DMS79 (cell line): ENCODE data around the gene PRXL2C.
"Not testable (repeated sequence)": the region's sequence is repeated elsewhere in the genome, so short reads cannot be mapped to it uniquely, and the experiment has no call there.

ENCODE experiments used
- DNase-seq: peaks from one replicate; lab custom pipeline; 2025; lab: John Stamatoyannopoulos, UW

The PRXL2C gene, protein sequence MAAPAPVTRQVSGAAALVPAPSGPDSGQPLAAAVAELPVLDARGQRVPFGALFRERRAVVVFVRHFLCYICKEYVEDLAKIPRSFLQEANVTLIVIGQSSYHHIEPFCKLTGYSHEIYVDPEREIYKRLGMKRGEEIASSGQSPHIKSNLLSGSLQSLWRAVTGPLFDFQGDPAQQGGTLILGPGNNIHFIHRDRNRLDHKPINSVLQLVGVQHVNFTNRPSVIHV

DNA sequence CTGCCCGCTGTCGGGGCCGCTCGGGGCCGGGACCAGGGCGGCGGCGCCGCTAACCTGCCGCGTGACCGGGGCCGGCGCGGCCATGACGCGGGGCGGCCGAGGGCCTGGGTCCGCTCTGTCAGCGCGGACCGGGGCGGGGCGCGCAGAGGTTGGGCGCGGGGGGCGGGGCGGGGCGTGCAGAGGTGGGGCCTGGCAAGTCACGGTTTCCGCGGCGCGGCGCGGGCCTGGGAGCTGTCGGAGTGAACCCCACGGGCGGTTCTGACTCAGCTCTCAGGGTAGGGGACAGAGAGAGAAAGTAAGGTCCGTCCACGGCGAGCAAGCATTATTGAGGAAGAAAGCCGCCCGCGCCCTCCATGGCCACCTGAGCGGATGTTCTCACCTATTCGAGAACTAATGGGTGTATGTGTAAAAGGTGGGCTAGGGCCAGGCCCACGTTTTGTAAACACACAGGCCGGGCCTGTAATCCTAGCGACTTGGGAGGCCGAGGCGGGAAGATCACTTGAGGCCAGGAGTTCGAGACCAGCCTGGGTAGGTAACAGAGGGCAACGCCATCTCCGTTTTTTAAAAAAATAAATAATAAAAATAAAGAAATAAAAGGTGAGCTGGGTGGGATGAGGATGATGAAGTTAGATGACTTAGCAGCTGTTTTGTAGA lies at the start of gene PRXL2C:
Gene PRXL2C (minus strand): TSS at position 120 of the 654 bp plus-strand sequence. CDS start 36 bp downstream, at position 84.
- DNase-seq = no peak

DNA sequence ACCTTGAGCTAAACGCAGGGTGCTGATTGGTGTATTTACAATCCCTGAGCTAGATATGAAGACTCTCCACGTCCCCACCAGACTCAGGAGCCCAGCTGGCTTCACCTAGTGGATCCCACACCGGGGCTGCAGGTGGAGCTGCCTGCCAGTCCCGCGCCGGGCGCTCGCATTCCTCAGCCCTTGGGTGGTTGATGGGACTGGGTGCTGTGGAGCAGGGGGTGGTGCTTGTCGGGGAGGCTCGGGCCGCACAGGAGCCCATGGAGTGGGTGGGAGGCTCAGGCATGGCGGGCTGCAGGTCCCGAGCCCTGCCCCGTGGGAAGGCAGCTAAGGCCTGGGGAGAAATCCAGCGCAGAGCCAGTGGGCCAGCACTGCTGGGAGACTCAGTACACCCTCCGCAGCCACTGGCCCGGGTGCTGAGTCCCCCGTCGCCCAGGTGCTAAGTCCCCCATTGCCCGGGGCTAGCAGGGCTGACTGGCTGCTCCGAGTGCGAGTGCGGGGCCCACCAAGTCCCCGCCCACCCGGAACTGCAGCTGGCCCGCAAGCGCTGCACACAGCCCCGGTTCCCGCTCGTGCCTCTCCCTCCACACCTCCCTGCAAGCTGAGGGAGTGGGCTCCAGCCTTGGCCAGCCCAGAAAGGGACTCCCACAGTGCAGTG lies 45.7 kb upstream of the PRXL2C start:
- not testable (repeated sequence) for DNase-seq

DNA sequence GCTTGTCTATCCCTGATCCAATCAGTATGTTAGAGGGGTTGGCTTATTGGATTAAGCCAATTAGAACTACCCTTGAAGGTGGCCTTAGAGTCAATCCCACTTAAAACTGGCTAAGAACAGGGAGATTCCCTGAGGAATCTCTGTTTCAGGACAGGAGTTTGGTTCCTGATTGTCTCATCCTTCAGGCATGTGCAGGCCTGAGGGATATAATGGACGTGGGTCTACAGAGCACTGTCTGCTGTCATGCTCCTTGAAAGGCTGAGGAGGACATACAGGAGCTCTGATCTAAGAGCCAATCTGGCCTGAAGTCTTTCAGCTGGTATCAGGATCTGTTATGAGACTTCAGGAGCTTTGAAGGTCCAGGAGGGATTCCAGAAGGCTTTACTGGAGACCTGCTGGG lies 36.2 kb upstream of the PRXL2C start:
- DNase-seq = no peak

DNA sequence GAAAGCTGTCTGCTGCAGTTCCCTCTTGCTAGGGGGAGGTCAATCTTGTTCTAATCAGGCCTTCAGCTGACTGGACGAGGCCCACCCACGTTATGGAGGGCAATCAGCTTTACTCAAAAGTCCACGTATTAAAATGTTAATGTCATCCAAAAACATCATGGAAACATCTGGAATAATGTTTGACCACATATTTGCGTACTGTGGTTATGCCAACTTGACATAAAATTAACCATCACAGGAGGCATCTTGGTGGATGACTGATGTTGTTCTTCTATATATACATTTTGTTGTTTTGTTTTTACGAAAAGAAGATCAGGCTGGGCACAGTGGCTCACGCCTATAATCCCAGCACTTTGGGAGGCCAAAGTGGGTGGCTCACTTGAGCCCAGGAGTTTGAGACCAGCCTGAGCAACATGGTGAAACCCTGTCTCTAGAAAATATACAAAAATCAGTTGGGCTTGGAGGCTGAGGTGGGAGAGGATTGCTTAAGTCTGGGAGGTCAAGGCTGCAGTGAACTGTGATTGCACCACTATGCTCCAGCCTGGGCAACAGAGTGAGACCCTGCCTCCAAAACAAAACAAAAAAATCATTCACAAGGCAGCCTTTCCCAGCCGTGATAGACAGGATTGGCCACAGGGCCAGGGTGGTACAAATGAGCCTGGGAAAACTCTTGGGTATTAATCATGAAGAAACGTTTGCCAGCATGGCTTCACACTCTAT lies 33.8 kb upstream of the PRXL2C start:
- DNase-seq = no peak

GRCh38 chr9:96688187-96688586 lies 33.1 kb upstream of the PRXL2C start:
- peak; percentile 94 for DNase-seq

- DNase-seq = no peak
Observed at GRCh38 chr9:96686638-96687335, 31.7 kb upstream of the PRXL2C start.

GRCh38 chr9:96680812-96681499 lies 25.8 kb upstream of the PRXL2C start:
- DNase-seq = no peak

- DNase-seq = no peak
Observed at GRCh38 chr9:96674906-96675538, 19.9 kb upstream of the PRXL2C start.

DNA sequence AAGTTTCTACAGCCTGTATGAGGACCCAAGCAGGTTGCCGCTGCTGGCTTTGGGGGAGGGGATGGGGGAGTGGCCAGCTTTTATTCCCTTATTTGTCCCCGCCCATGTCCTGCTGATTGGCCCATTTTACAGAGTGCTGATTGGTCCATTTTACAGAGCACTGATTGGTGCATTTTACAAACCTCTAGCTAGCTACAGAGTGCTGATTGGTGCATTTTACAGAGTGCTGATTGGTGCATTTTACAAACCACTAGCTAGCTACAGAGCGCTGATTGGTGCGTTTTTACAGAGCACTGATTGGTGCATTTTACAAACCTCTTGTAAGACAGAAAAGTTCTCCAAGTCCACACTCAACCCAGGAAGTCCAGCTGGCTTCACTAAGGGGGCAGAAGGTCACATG lies 18.7 kb upstream of the PRXL2C start:
- not testable (repeated sequence) for DNase-seq

GRCh38 chr9:96668868-96669534 lies 13.9 kb upstream of the PRXL2C start:
- no peak for DNase-seq

DNA sequence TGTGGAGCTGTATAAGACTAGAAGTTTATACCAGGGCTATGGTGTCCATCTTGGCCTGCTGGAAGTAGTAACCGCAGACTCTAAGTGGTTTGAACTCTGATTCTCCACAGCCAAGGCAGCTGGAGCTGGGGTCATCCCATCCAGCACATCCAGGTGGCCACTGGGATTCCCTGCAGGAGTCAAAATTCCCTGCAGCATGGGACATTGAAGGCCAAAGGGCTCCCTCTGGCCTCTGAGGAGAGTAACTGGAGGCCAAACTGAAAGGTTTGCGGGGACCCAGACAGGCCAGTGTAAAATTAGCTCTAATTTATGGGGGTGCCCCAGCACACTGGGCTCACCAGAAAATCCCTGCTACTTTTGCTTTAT lies 12.2 kb upstream of the PRXL2C start:
- DNase-seq = no peak

DNA sequence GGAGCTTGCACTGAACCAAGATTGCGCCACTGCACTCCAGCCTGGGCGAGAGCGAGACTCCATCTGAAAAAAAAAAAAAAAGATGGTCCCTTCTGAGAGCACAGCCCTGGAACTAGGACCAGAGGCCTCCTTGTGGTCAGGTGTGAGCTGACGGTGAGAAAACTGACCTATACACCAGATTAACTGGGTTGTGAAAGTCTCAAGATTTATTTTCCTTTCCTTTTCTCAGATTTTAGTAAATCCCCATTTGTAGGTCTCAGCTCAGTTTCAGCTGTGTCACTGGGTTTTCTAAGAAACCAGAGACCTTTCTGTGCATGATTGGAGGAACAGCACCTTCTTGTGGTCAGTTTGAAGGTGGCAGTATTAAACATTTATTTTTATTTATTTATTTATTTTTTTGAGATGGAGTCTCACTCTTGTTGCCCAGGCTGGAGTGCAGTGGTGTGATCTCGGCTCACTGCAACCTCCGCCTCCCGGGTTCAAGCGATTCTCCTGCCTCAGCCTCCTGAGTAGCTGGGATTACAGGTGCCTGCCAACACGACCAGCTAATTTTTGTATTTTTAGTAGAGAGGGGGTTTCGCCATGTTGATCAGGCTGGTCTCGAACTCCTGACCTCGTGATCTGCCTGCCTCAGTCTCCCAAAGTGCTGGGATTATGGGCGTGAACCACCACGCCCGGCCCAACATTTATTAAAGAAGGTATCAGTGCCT lies 11.7 kb upstream of the PRXL2C start:
- DNase-seq = not testable (repeated sequence)

DNA sequence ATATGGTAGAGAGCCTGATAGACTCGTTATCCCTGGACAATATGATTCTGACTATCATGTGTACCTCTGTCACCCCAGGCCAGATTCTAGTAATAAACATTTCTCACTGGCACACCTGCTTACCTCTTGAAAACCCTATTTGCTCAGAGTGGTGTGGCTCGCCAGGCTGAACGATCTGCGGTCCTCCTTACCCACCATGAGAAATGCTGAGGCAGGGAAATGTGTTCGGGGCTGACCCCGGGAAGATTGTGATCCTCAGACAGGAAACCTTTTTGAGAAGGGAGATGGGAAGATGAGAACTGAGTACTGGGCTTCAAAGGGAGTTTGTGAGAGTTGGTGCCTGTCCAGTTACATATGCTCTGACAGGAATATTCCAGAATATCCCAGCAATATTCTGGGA lies 10.7 kb upstream of the PRXL2C start:
- no peak for DNase-seq

DNA sequence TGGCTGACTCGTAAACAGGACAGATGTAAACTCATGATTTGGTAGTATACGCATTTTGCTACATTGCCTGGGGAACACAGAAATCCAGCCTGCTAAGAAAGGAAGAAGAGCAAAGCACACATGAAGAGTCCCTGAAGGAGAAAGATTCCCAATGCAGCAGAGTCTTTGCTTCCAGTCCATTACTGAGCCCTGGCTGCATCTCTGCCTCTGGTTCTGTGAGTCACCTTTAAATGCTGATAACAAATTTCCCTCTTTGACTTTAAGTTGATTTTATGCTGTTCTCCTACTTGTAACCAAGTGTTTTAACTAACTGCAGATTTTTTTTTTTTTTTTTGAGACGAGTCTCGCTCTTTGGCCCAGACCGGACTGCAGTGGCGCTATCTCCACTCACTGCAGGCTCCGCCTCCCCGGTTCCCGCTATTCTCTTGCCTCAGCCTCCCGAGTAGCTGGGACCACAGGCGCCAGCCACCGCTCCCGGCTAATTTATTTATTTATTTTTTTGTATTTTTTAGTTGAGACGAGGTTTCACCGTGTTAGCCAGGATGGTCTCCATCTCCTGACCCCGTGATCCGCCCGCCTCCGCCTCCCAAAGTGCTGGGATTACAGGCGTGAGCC lies 8.5 kb upstream of the PRXL2C start:
- no peak for DNase-seq

GRCh38 chr9:96661711-96662110 lies 6.6 kb upstream of the PRXL2C start:
- DNase-seq = no peak

DNA sequence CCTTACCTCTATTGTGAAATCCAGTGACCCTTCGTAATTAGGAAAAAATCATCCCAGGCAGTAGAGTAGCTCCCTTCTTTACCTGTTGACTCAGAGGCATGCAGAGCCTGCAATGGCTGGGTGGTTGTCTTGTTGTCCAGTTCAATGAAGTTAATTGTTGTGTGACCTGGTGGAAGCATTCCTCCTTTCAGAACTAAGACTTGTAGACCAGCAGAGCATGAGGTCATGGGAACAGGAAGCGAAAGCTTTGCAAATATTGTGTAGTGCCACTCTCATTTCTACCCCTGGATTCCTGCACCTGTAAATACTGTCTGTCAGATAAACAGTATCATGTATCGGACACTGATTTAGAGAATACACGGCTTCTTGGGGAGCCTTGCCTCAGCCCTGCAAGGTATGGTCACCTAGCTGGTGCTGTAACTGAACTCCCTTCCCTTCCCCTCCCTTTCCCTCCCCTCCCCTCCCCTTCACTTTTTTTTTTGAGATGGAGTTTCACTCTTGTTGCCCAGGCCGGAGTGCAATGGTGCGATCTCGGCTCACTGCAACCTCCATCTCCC lies 5.7 kb upstream of the PRXL2C start:
- DNase-seq = no peak

DNA sequence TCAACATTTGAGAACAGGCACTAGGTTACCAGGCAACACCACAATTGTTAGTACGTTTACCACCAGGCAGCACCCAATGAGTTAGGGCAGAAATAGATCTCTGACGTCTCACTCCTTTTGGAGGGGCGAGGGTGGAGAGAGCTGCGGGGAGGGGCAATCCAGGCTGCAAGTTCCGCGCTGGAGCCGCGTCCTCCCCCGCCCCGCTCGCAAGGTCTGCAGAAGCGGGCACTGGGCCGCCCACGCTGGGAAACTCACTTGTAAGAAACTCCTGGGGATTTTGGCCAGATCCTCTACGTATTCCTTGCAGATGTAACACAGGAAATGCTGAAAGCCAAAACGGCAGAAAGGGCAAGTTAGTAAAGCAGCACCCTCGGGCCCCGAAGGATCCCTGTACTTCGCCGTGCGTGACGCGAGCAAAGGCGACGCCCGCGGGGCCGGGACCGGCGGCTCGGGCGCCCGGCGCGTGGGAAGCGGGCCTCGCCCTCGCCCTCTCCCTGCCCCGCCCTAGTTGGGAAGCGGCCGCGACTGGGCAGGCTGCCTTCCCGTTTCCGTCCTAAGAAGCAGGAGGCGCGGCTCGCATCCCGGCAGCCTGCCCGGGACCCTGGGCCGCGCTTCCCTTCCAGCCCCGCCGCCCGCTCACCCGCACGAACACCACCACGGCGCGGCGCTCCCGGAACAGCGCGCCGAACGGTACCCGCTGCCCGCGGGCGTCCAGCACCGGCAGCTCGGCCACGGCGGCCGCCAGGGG lies 493 bp downstream of the PRXL2C start:
- DNase-seq = no peak

GRCh38 chr9:96651626-96652025 lies 3.5 kb downstream of the PRXL2C start:
- no peak for DNase-seq
